ENCODE results near the gene STARD9. TPM values are rescaled to one million over a fixed set of nuclear protein-coding genes. Genes with fewer than 3 reads are reported as not detected.

The STARD9 gene
- total and polyA plus RNA-seq, 2 of the 4 experiments (the other 2 are of a cell fraction) = 2.0 to 3.2 TPM

GRCh38 chr15:42612367-42612912, 37.0 kb downstream of the STARD9 start:
- H3K4me3 ChIP-seq (ENCODE audit: insufficient read depth, low read depth, low read length) = no peak overlapping the region
- ChIA-PET CTCF (no interaction called here), POLR2A (ENCODE audit: unreplicated experiment) (interaction anchor here (0.5 kb wide), 1 partner anchor 118 kb away, joined by 3 read pairs; no protein-coding TSS in a partner anchor)
- no peak overlapping the region for H4K5ac ChIP-seq (ENCODE audit: low read depth, low read length)
- no peak overlapping the region for H3K14ac ChIP-seq (replicated peaks; ENCODE audit: low read depth, low read length)
- dilution Hi-C loops (cut with HindIII; ENCODE audit: low sequenced_read_pairs, unreplicated experiment) (no loop called here), in situ Hi-C loops (cut with MboI; ENCODE audit: low sequenced_read_pairs) (no loop called here), intact Hi-C loops (cut with micrococcal nuclease) (no loop called here)
- H3K56ac ChIP-seq (ENCODE audit: extremely low read depth, insufficient read depth, low read length) = no peak overlapping the region
- no peaks in the 10 kb centered on the region for H3K4me1 ChIP-seq (ENCODE audit: control insufficient read depth, insufficient read depth, low read length)
- 68% methylated on average over 4 of the region's 8 CpGs; no CpG with 5 or more reads in 1 of the 2 experiments for WGBS, 2 experiments (ENCODE audit: extremely low coverage in 2 of 2, insufficient read length in 1 of 2)
- DNase-seq (no peak), ATAC-seq (ENCODE audit: low read depth) (no peak)
- no peaks in the 10 kb centered on the region for H3K36me3 ChIP-seq (ENCODE audit: control insufficient read depth, insufficient read depth, low read length)
- no peak overlapping the region for H2BK5ac ChIP-seq (ENCODE audit: low read depth, low read length, poor library complexity, severe bottlenecking)
- H3K79me1 ChIP-seq (ENCODE audit: low read depth in 1 of 2, low read length in 2 of 2) = peaks cover 0 to 11% of the 10 kb centered on the region in 2 experiments; a peak in 2 of 4 replicates
- H2BK120ac ChIP-seq (ENCODE audit: low read depth, low read length) = no peak overlapping the region
- H3K23ac ChIP-seq (ENCODE audit: low read depth, low read length) = no peak overlapping the region
- no TSS peak for BruUV-seq (replicated peaks)
- peaks cover 7% of the 10 kb centered on the region for H3K9me1 ChIP-seq (ENCODE audit: insufficient read depth, low read length)
- no peak overlapping the region for H3K4me2 ChIP-seq (ENCODE audit: low read depth, low read length)
- H3K18ac ChIP-seq (ENCODE audit: low read depth, low read length) = no peak overlapping the region
- no peak overlapping the region for H3K4ac ChIP-seq (ENCODE audit: low read depth, low read length)
- no peak overlapping the region for H2AK9ac ChIP-seq (replicated peaks; ENCODE audit: low read depth, low read length, poor library complexity)
- H4K8ac ChIP-seq (ENCODE audit: low read depth in 2 of 2, low read length in 2 of 2) = no peak overlapping the region
- no peak overlapping the region for H2BK20ac ChIP-seq (ENCODE audit: low read depth, low read length)
- TF ChIP-seq USF2 (IDR thresholded peaks at IDR 0.05; ENCODE audit: low read depth, low read length) (no peak), POLR2A (IDR thresholded peaks at IDR 0.05; ENCODE audit: low read depth, low read length) (no peak), FOS (IDR thresholded peaks at IDR 0.05; ENCODE audit: low read depth, low read length) (no peak), CEBPB (IDR thresholded peaks at IDR 0.05; ENCODE audit: low read depth, low read length) (no peak), NFE2L2 (IDR thresholded peaks at IDR 0.05; ENCODE audit: low read depth, low read length) (no peak), MAZ (IDR thresholded peaks at IDR 0.05; ENCODE audit: borderline replicate concordance, low read depth, low read length) (no peak), CTCF (conservative IDR thresholded peaks at IDR 0.05; ENCODE audit: low read depth, low read length) (no peak), RFX5 (IDR thresholded peaks at IDR 0.05; ENCODE audit: low read depth, low read length) (no peak), MAFK (IDR thresholded peaks at IDR 0.05; ENCODE audit: low read depth, low read length) (no peak), SMC3 (IDR thresholded peaks at IDR 0.05; ENCODE audit: low read depth, low read length) (no peak), RAD21 (IDR thresholded peaks at IDR 0.05; ENCODE audit: low read length) (no peak)
- H2AK5ac ChIP-seq (ENCODE audit: low read depth, low read length) = no peak overlapping the region
- no peaks in the 10 kb centered on the region for H3K27me3 ChIP-seq (ENCODE audit: control insufficient read depth, insufficient read depth, low read length)
- H2AFZ ChIP-seq (replicated peaks; ENCODE audit: low read length, poor library complexity) = no peak overlapping the region
- no peak overlapping the region for H2BK15ac ChIP-seq (ENCODE audit: low read depth, low read length)
- no peaks in the 10 kb centered on the region for H3K9me3 ChIP-seq (ENCODE audit: control insufficient read depth, insufficient read depth, low read length)
- no peak overlapping the region for H3K9ac ChIP-seq (ENCODE audit: low read depth, low read length)
- no peak overlapping the region for H3K27ac ChIP-seq (ENCODE audit: insufficient read depth, low read length)
- no peak overlapping the region for H4K91ac ChIP-seq (ENCODE audit: insufficient read depth, low read depth, low read length)
- H4K20me1 ChIP-seq (ENCODE audit: insufficient read depth, low read length) = no peaks in the 10 kb centered on the region

Data from IMR-90 (cell line).